Non-pigmented ciliary epithelial cell (primary cell): ENCODE data around the gene SPTB.
A peak's percentile ranks its signal among the peaks of the same experiment; 100 is the strongest.

Experiments
- DNase-seq: peaks from one replicate; pipeline ENCODE4 v3.0.0-alpha.2; 2010; ENCODE audit warnings: low read depth

The SPTB gene

GRCh38 chr14:64850369-64851137 lies 29.2 kb downstream of the SPTB start:
- DNase-seq, result no peak

- no peak for DNase-seq
Measured at GRCh38 chr14:64849940-64850339, 29.8 kb downstream of the SPTB start.

GRCh38 chr14:64848239-64848638 lies 31.5 kb downstream of the SPTB start:
- DNase-seq, result no peak

GRCh38 chr14:64846319-64846718 lies 33.4 kb downstream of the SPTB start:
- DNase-seq, result no peak

- DNase-seq, result peak; percentile 74
Measured at GRCh38 chr14:64845878-64846277, 33.8 kb downstream of the SPTB start.

- no peak for DNase-seq
Measured at GRCh38 chr14:64844969-64845536, 34.7 kb downstream of the SPTB start.

- DNase-seq, result no peak
Measured at GRCh38 chr14:64844272-64844671, 35.4 kb downstream of the SPTB start.

- no peak for DNase-seq
Measured at GRCh38 chr14:64843548-64843947, 36.2 kb downstream of the SPTB start.

GRCh38 chr14:64841772-64842750 lies 37.6 kb downstream of the SPTB start:
- DNase-seq, result no peak

GRCh38 chr14:64841121-64841651 lies 38.5 kb downstream of the SPTB start:
- peak; percentile 37 for DNase-seq

GRCh38 chr14:64838656-64839055 lies 41.1 kb downstream of the SPTB start:
- DNase-seq, result no peak

GRCh38 chr14:64835431-64835830 lies 44.3 kb downstream of the SPTB start:
- no peak for DNase-seq

- DNase-seq, result no peak
Measured at GRCh38 chr14:64834965-64835364, 44.7 kb downstream of the SPTB start.

- no peak for DNase-seq
Measured at GRCh38 chr14:64831419-64831818, 48.3 kb downstream of the SPTB start.

- no peak for DNase-seq
Measured at GRCh38 chr14:64830961-64831360, 48.7 kb downstream of the SPTB start.

- no peak for DNase-seq
Measured at GRCh38 chr14:64828071-64828470, 51.6 kb downstream of the SPTB start.

- no peak for DNase-seq
Measured at GRCh38 chr14:64826845-64827244, 52.9 kb downstream of the SPTB start.

GRCh38 chr14:64826333-64826732 lies 53.4 kb downstream of the SPTB start:
- no peak for DNase-seq

- no peak for DNase-seq
Measured at GRCh38 chr14:64825509-64825908, 54.2 kb downstream of the SPTB start.

- DNase-seq, result no peak
Measured at GRCh38 chr14:64825006-64825405, 54.7 kb downstream of the SPTB start.

- DNase-seq, result no peak
Measured at GRCh38 chr14:64824471-64824870, 55.2 kb downstream of the SPTB start.

GRCh38 chr14:64823305-64823861 lies 56.3 kb downstream of the SPTB start:
- no peak for DNase-seq
